ENCODE results near the gene DLG4.
"Not testable (repeated sequence)": the region's sequence is repeated elsewhere in the genome, so short reads cannot be mapped to it uniquely, and the experiment has no call there.

Gene DLG4

GRCh38 chr17:7172522-7173191 lies 47.0 kb downstream of the DLG4 start:
- not testable (repeated sequence) for H3K27ac ChIP-seq (ENCODE audit: low read depth, low read length); H3K4me3 ChIP-seq (ENCODE audit: low read depth, low read length); H3K9me3 ChIP-seq (ENCODE audit: control insufficient read depth, insufficient read depth, low read length); H3K36me3 ChIP-seq (ENCODE audit: control insufficient read depth, insufficient read depth, low read length); H3K4me1 ChIP-seq (ENCODE audit: control insufficient read depth, insufficient read depth, low read length); H3K9ac ChIP-seq (ENCODE audit: low read depth, low read length)
- H3K27me3 ChIP-seq (ENCODE audit: control insufficient read depth, insufficient read depth, low read length): peaks cover 30% of the 10 kb centered on the region

GRCh38 chr17:7169565-7169908 lies 50.1 kb downstream of the DLG4 start:
- H3K4me3 ChIP-seq (ENCODE audit: low read depth, low read length); H3K27ac ChIP-seq (ENCODE audit: low read depth, low read length); H3K9me3 ChIP-seq (ENCODE audit: control insufficient read depth, insufficient read depth, low read length); H3K9ac ChIP-seq (ENCODE audit: low read depth, low read length); H3K4me1 ChIP-seq (ENCODE audit: control insufficient read depth, insufficient read depth, low read length); H3K36me3 ChIP-seq (ENCODE audit: control insufficient read depth, insufficient read depth, low read length); H3K27me3 ChIP-seq (ENCODE audit: control insufficient read depth, insufficient read depth, low read length): not testable (repeated sequence)

- H3K27ac ChIP-seq (ENCODE audit: low read depth, low read length); H3K4me1 ChIP-seq (ENCODE audit: control insufficient read depth, insufficient read depth, low read length); H3K27me3 ChIP-seq (ENCODE audit: control insufficient read depth, insufficient read depth, low read length); H3K4me3 ChIP-seq (ENCODE audit: low read depth, low read length); H3K36me3 ChIP-seq (ENCODE audit: control insufficient read depth, insufficient read depth, low read length); H3K9me3 ChIP-seq (ENCODE audit: control insufficient read depth, insufficient read depth, low read length); H3K9ac ChIP-seq (ENCODE audit: low read depth, low read length): not testable (repeated sequence)
These were observed 50.6 kb downstream of the DLG4 start for GRCh38 chr17:7168841-7169564.

GRCh38 chr17:7167832-7168231 lies 51.8 kb downstream of the DLG4 start:
- no peak overlapping the region for H3K4me3 ChIP-seq (ENCODE audit: low read depth, low read length)
- H3K27me3 ChIP-seq (ENCODE audit: control insufficient read depth, insufficient read depth, low read length): no peaks in the 10 kb centered on the region
- no peak overlapping the region for H3K27ac ChIP-seq (ENCODE audit: low read depth, low read length)
- no peak overlapping the region for H3K9ac ChIP-seq (ENCODE audit: low read depth, low read length)
- H3K9me3 ChIP-seq (ENCODE audit: control insufficient read depth, insufficient read depth, low read length): no peaks in the 10 kb centered on the region
- no peaks in the 10 kb centered on the region for H3K4me1 ChIP-seq (ENCODE audit: control insufficient read depth, insufficient read depth, low read length)
- H3K36me3 ChIP-seq (ENCODE audit: control insufficient read depth, insufficient read depth, low read length): no peaks in the 10 kb centered on the region

- H3K27me3 ChIP-seq (ENCODE audit: control insufficient read depth, insufficient read depth, low read length): no peaks in the 10 kb centered on the region
- no peak overlapping the region for H3K9ac ChIP-seq (ENCODE audit: low read depth, low read length)
- H3K4me1 ChIP-seq (ENCODE audit: control insufficient read depth, insufficient read depth, low read length): no peaks in the 10 kb centered on the region
- H3K4me3 ChIP-seq (ENCODE audit: low read depth, low read length): no peak overlapping the region
- H3K9me3 ChIP-seq (ENCODE audit: control insufficient read depth, insufficient read depth, low read length): no peaks in the 10 kb centered on the region
- H3K36me3 ChIP-seq (ENCODE audit: control insufficient read depth, insufficient read depth, low read length): no peaks in the 10 kb centered on the region
- H3K27ac ChIP-seq (ENCODE audit: low read depth, low read length): no peak overlapping the region
These were observed 52.8 kb downstream of the DLG4 start for GRCh38 chr17:7166873-7167272.

GRCh38 chr17:7159571-7159970 lies 60.1 kb downstream of the DLG4 start:
- H3K4me1 ChIP-seq (ENCODE audit: control insufficient read depth, insufficient read depth, low read length); H3K36me3 ChIP-seq (ENCODE audit: control insufficient read depth, insufficient read depth, low read length); H3K9ac ChIP-seq (ENCODE audit: low read depth, low read length); H3K27ac ChIP-seq (ENCODE audit: low read depth, low read length); H3K4me3 ChIP-seq (ENCODE audit: low read depth, low read length); H3K27me3 ChIP-seq (ENCODE audit: control insufficient read depth, insufficient read depth, low read length); H3K9me3 ChIP-seq (ENCODE audit: control insufficient read depth, insufficient read depth, low read length): not testable (repeated sequence)

- not testable (repeated sequence) for H3K27ac ChIP-seq (ENCODE audit: low read depth, low read length); H3K36me3 ChIP-seq (ENCODE audit: control insufficient read depth, insufficient read depth, low read length)
These were observed 61.2 kb downstream of the DLG4 start for GRCh38 chr17:7158424-7158823.

GRCh38 chr17:7156342-7156940 lies 63.2 kb downstream of the DLG4 start:
- H3K36me3 ChIP-seq (ENCODE audit: control insufficient read depth, insufficient read depth, low read length): no peaks in the 10 kb centered on the region
- no peaks in the 10 kb centered on the region for H3K9me3 ChIP-seq (ENCODE audit: control insufficient read depth, insufficient read depth, low read length)
- H3K27ac ChIP-seq (ENCODE audit: low read depth, low read length): no peak overlapping the region
- H3K9ac ChIP-seq (ENCODE audit: low read depth, low read length): no peak overlapping the region
- no peaks in the 10 kb centered on the region for H3K4me1 ChIP-seq (ENCODE audit: control insufficient read depth, insufficient read depth, low read length)
- no peaks in the 10 kb centered on the region for H3K27me3 ChIP-seq (ENCODE audit: control insufficient read depth, insufficient read depth, low read length)
- no peak overlapping the region for H3K4me3 ChIP-seq (ENCODE audit: low read depth, low read length)

More at GRCh38 chr17:7158424-7158823, 61.2 kb downstream of the DLG4 start:
- not testable (repeated sequence) for H3K9ac ChIP-seq (ENCODE audit: low read depth, low read length); H3K9me3 ChIP-seq (ENCODE audit: control insufficient read depth, insufficient read depth, low read length); H3K27me3 ChIP-seq (ENCODE audit: control insufficient read depth, insufficient read depth, low read length); H3K4me3 ChIP-seq (ENCODE audit: low read depth, low read length); H3K4me1 ChIP-seq (ENCODE audit: control insufficient read depth, insufficient read depth, low read length)

- Histone ChIP-seq H3K4me1 (ENCODE audit: control insufficient read depth, insufficient read depth, low read length) (peaks cover 8% of the 10 kb centered on the region; the same call in 1 of the 2 replicates), H3K27me3 (ENCODE audit: control insufficient read depth, insufficient read depth, low read length) (no peaks in the 10 kb centered on the region), H3K36me3 (ENCODE audit: control insufficient read depth, insufficient read depth, low read length) (no peaks in the 10 kb centered on the region), H3K9me3 (ENCODE audit: control insufficient read depth, insufficient read depth, low read length) (no peaks in the 10 kb centered on the region), H3K4me3 (ENCODE audit: low read depth, low read length) (no peak overlapping the region), H3K9ac (ENCODE audit: low read depth, low read length) (no peak overlapping the region), H3K27ac (ENCODE audit: low read depth, low read length) (no peak overlapping the region)
These were observed 71.9 kb downstream of the DLG4 start for GRCh38 chr17:7147772-7148171.

GRCh38 chr17:7146115-7146514 lies 73.5 kb downstream of the DLG4 start:
- peaks cover 8% of the 10 kb centered on the region; the same call in 1 of the 2 replicates for H3K4me1 ChIP-seq (ENCODE audit: control insufficient read depth, insufficient read depth, low read length)
- no peak overlapping the region for H3K9ac ChIP-seq (ENCODE audit: low read depth, low read length)
- no peaks in the 10 kb centered on the region for H3K36me3 ChIP-seq (ENCODE audit: control insufficient read depth, insufficient read depth, low read length)
- no peaks in the 10 kb centered on the region for H3K27me3 ChIP-seq (ENCODE audit: control insufficient read depth, insufficient read depth, low read length)
- no peak overlapping the region for H3K27ac ChIP-seq (ENCODE audit: low read depth, low read length)
- H3K9me3 ChIP-seq (ENCODE audit: control insufficient read depth, insufficient read depth, low read length): no peaks in the 10 kb centered on the region
- H3K4me3 ChIP-seq (ENCODE audit: low read depth, low read length): no peak overlapping the region

GRCh38 chr17:7144213-7144612 lies 75.4 kb downstream of the DLG4 start:
- Histone ChIP-seq H3K27me3 (ENCODE audit: control insufficient read depth, insufficient read depth, low read length) (no peaks in the 10 kb centered on the region), H3K9ac (ENCODE audit: low read depth, low read length) (no peak overlapping the region), H3K9me3 (ENCODE audit: control insufficient read depth, insufficient read depth, low read length) (no peaks in the 10 kb centered on the region), H3K4me3 (ENCODE audit: low read depth, low read length) (no peak overlapping the region), H3K27ac (ENCODE audit: low read depth, low read length) (no peak overlapping the region), H3K36me3 (ENCODE audit: control insufficient read depth, insufficient read depth, low read length) (no peaks in the 10 kb centered on the region), H3K4me1 (ENCODE audit: control insufficient read depth, insufficient read depth, low read length) (peaks cover 18% of the 10 kb centered on the region)

Data from HUES48 (cell line).